DOHH2 (cell line): Measurements from ENCODE around the gene ORAI2.
"Not testable (repeated sequence)": the region's sequence is repeated elsewhere in the genome, so short reads cannot be mapped to it uniquely, and the experiment has no call there.

Experiments
- EZH2phosphoT487 ChIP-seq: fragments of 200-600 bp; sonication (generic); IDR thresholded peaks from 2 replicates; pipeline ENCODE4 v1.6.1; 2017; ENCODE audit warnings: borderline replicate concordance, mild to moderate bottlenecking, antibody characterized with exemption, low read length, moderate library complexity, mixed read lengths
- TF ChIP-seq, protein P1 (sequence below): fragments of 200-600 bp; sonication (generic); IDR thresholded peaks from one replicate; pipeline ENCODE4 v1.5.1; 2014; ENCODE audit warnings: antibody characterized with exemption, mild to moderate bottlenecking, low read depth, low read length; ENCODE audit not compliant: poor library complexity, severe bottlenecking

DNA sequence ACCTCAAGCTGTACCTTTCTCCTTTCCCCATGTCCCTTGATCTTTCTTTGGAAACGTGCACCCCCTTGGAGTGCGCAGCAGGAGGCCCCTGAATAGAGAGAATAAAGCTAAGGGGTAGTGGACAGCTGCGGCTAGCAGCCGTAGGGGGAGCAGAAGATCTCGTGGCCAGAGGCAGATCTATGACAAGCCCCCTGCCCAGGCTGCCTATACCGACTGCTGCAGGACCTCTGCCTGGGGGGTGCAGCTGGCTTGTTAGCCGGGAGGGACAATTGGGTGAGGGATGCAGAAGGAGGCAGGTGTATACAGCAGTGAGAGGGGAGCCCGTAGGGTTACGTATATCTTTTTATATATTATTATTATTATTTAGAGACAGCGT lies 45.8 kb downstream of the ORAI2 start:
- TF ChIP-seq, protein P1, sequence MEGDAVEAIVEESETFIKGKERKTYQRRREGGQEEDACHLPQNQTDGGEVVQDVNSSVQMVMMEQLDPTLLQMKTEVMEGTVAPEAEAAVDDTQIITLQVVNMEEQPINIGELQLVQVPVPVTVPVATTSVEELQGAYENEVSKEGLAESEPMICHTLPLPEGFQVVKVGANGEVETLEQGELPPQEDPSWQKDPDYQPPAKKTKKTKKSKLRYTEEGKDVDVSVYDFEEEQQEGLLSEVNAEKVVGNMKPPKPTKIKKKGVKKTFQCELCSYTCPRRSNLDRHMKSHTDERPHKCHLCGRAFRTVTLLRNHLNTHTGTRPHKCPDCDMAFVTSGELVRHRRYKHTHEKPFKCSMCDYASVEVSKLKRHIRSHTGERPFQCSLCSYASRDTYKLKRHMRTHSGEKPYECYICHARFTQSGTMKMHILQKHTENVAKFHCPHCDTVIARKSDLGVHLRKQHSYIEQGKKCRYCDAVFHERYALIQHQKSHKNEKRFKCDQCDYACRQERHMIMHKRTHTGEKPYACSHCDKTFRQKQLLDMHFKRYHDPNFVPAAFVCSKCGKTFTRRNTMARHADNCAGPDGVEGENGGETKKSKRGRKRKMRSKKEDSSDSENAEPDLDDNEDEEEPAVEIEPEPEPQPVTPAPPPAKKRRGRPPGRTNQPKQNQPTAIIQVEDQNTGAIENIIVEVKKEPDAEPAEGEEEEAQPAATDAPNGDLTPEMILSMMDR = not testable (repeated sequence)
- not testable (repeated sequence) for TF ChIP-seq EZH2phosphoT487
